ENCODE measurements around the gene FOXJ2.
"Not testable (repeated sequence)": the region's sequence is repeated elsewhere in the genome, so short reads cannot be mapped to it uniquely, and the experiment has no call there.

FOXJ2 gene

GRCh38 chr12:8001496-8001895 is 31.0 kb upstream of the FOXJ2 start:
- H3K36me3 ChIP-seq (ENCODE audit: insufficient read depth, low read length); H3K79me2 ChIP-seq (ENCODE audit: control insufficient read depth, insufficient read depth, low read length, unreplicated experiment); H3K4me3 ChIP-seq (ENCODE audit: low read depth, low read length); H3K27ac ChIP-seq (ENCODE audit: low read depth, low read length); H2AFZ ChIP-seq (ENCODE audit: low read length, unreplicated experiment); H3K4me1 ChIP-seq (ENCODE audit: control insufficient read depth, insufficient read depth, low read length, unreplicated experiment); H3K27me3 ChIP-seq (ENCODE audit: insufficient read depth, low read length): not testable (repeated sequence)

- H3K27me3 ChIP-seq (ENCODE audit: insufficient read depth, low read length), result peaks cover 15% of the 10 kb centered on the region
- not testable (repeated sequence) for H3K4me3 ChIP-seq (ENCODE audit: low read depth, low read length); H3K4me1 ChIP-seq (ENCODE audit: control insufficient read depth, insufficient read depth, low read length, unreplicated experiment); H3K27ac ChIP-seq (ENCODE audit: low read depth, low read length); H3K79me2 ChIP-seq (ENCODE audit: control insufficient read depth, insufficient read depth, low read length, unreplicated experiment); H3K36me3 ChIP-seq (ENCODE audit: insufficient read depth, low read length); H2AFZ ChIP-seq (ENCODE audit: low read length, unreplicated experiment)
Observed at GRCh38 chr12:8004897-8005296, 27.6 kb upstream of the FOXJ2 start.

GRCh38 chr12:8011331-8011730 is 21.2 kb upstream of the FOXJ2 start:
- Histone ChIP-seq H3K27ac (ENCODE audit: low read depth, low read length) (no peak overlapping the region), H2AFZ (ENCODE audit: low read length, unreplicated experiment) (no peak overlapping the region), H3K27me3 (ENCODE audit: insufficient read depth, low read length) (peaks cover 31% of the 10 kb centered on the region), H3K4me1 (ENCODE audit: control insufficient read depth, insufficient read depth, low read length, unreplicated experiment) (no peaks in the 10 kb centered on the region), H3K4me3 (ENCODE audit: low read depth, low read length) (no peak overlapping the region), H3K36me3 (ENCODE audit: insufficient read depth, low read length) (no peaks in the 10 kb centered on the region), H3K79me2 (ENCODE audit: control insufficient read depth, insufficient read depth, low read length, unreplicated experiment) (no peaks in the 10 kb centered on the region)

- no peaks in the 10 kb centered on the region for H3K36me3 ChIP-seq (ENCODE audit: insufficient read depth, low read length)
- H3K79me2 ChIP-seq (ENCODE audit: control insufficient read depth, insufficient read depth, low read length, unreplicated experiment), result no peaks in the 10 kb centered on the region
- no peak overlapping the region for H2AFZ ChIP-seq (ENCODE audit: low read length, unreplicated experiment)
- H3K4me1 ChIP-seq (ENCODE audit: control insufficient read depth, insufficient read depth, low read length, unreplicated experiment), result no peaks in the 10 kb centered on the region
- H3K27me3 ChIP-seq (ENCODE audit: insufficient read depth, low read length), result peaks cover 43% of the 10 kb centered on the region
- H3K27ac ChIP-seq (ENCODE audit: low read depth, low read length), result no peak overlapping the region
- H3K4me3 ChIP-seq (ENCODE audit: low read depth, low read length), result no peak overlapping the region
Observed at GRCh38 chr12:8012651-8013309, 19.7 kb upstream of the FOXJ2 start.

- Histone ChIP-seq H3K36me3 (ENCODE audit: insufficient read depth, low read length) (no peaks in the 10 kb centered on the region), H2AFZ (ENCODE audit: low read length, unreplicated experiment) (no peak overlapping the region), H3K27me3 (ENCODE audit: insufficient read depth, low read length) (peaks cover 48% of the 10 kb centered on the region), H3K27ac (ENCODE audit: low read depth, low read length) (no peak overlapping the region), H3K4me3 (ENCODE audit: low read depth, low read length) (peak overlapping the region; percentile 31; the same call in 1 of the 2 replicates), H3K4me1 (ENCODE audit: control insufficient read depth, insufficient read depth, low read length, unreplicated experiment) (no peaks in the 10 kb centered on the region), H3K79me2 (ENCODE audit: control insufficient read depth, insufficient read depth, low read length, unreplicated experiment) (no peaks in the 10 kb centered on the region)
Observed at GRCh38 chr12:8014836-8015235, 17.7 kb upstream of the FOXJ2 start.

- H3K27ac ChIP-seq (ENCODE audit: low read depth, low read length); H2AFZ ChIP-seq (ENCODE audit: low read length, unreplicated experiment); H3K79me2 ChIP-seq (ENCODE audit: control insufficient read depth, insufficient read depth, low read length, unreplicated experiment); H3K36me3 ChIP-seq (ENCODE audit: insufficient read depth, low read length); H3K4me1 ChIP-seq (ENCODE audit: control insufficient read depth, insufficient read depth, low read length, unreplicated experiment): not testable (repeated sequence)
- peaks cover 50% of the 10 kb centered on the region for H3K27me3 ChIP-seq (ENCODE audit: insufficient read depth, low read length)
- H3K4me3 ChIP-seq (ENCODE audit: low read depth, low read length), result peak overlapping the region; percentile 71
Observed at GRCh38 chr12:8018213-8018612, 14.3 kb upstream of the FOXJ2 start.

GRCh38 chr12:8018666-8019581 is 13.6 kb upstream of the FOXJ2 start:
- peak overlapping the region; percentile 71 for H3K4me3 ChIP-seq (ENCODE audit: low read depth, low read length)
- no peaks in the 10 kb centered on the region for H3K4me1 ChIP-seq (ENCODE audit: control insufficient read depth, insufficient read depth, low read length, unreplicated experiment)
- H3K27me3 ChIP-seq (ENCODE audit: insufficient read depth, low read length), result peaks cover 50% of the 10 kb centered on the region
- no peaks in the 10 kb centered on the region for H3K36me3 ChIP-seq (ENCODE audit: insufficient read depth, low read length)
- H3K27ac ChIP-seq (ENCODE audit: low read depth, low read length), result no peak overlapping the region
- H2AFZ ChIP-seq (ENCODE audit: low read length, unreplicated experiment), result no peak overlapping the region
- H3K79me2 ChIP-seq (ENCODE audit: control insufficient read depth, insufficient read depth, low read length, unreplicated experiment), result no peaks in the 10 kb centered on the region

- H2AFZ ChIP-seq (ENCODE audit: low read length, unreplicated experiment), result peak overlapping the region; percentile 54
- no peaks in the 10 kb centered on the region for H3K36me3 ChIP-seq (ENCODE audit: insufficient read depth, low read length)
- no peaks in the 10 kb centered on the region for H3K79me2 ChIP-seq (ENCODE audit: control insufficient read depth, insufficient read depth, low read length, unreplicated experiment)
Observed at GRCh38 chr12:8026291-8026900, 6.1 kb upstream of the FOXJ2 start.

GRCh38 chr12:8027856-8028255 is 4.7 kb upstream of the FOXJ2 start:
- no peaks in the 10 kb centered on the region for H3K36me3 ChIP-seq (ENCODE audit: insufficient read depth, low read length)
- no peaks in the 10 kb centered on the region for H3K27me3 ChIP-seq (ENCODE audit: insufficient read depth, low read length)
- H3K4me1 ChIP-seq (ENCODE audit: control insufficient read depth, insufficient read depth, low read length, unreplicated experiment), result peaks cover 3% of the 10 kb centered on the region
- H3K79me2 ChIP-seq (ENCODE audit: control insufficient read depth, insufficient read depth, low read length, unreplicated experiment), result peaks cover 3% of the 10 kb centered on the region
- H3K27ac ChIP-seq (ENCODE audit: low read depth, low read length), result peak overlapping the region; percentile 95
- peak overlapping the region; percentile 84 for H2AFZ ChIP-seq (ENCODE audit: low read length, unreplicated experiment)
- H3K4me3 ChIP-seq (ENCODE audit: low read depth, low read length), result peak overlapping the region; percentile 79

More at GRCh38 chr12:8026291-8026900, 6.1 kb upstream of the FOXJ2 start:
- Histone ChIP-seq H3K4me1 (ENCODE audit: control insufficient read depth, insufficient read depth, low read length, unreplicated experiment) (peaks cover 3% of the 10 kb centered on the region), H3K4me3 (ENCODE audit: low read depth, low read length) (peak overlapping the region; percentile 79), H3K27ac (ENCODE audit: low read depth, low read length) (peak overlapping the region; percentile 95), H3K27me3 (ENCODE audit: insufficient read depth, low read length) (no peaks in the 10 kb centered on the region)

- no peak overlapping the region for H2AFZ ChIP-seq (ENCODE audit: low read length, unreplicated experiment)
- H3K27me3 ChIP-seq (ENCODE audit: insufficient read depth, low read length), result no peaks in the 10 kb centered on the region
- peaks cover 7% of the 10 kb centered on the region for H3K79me2 ChIP-seq (ENCODE audit: control insufficient read depth, insufficient read depth, low read length, unreplicated experiment)
- H3K27ac ChIP-seq (ENCODE audit: low read depth, low read length), result no peak overlapping the region
- H3K36me3 ChIP-seq (ENCODE audit: insufficient read depth, low read length), result no peaks in the 10 kb centered on the region
- peaks cover 3% of the 10 kb centered on the region for H3K4me1 ChIP-seq (ENCODE audit: control insufficient read depth, insufficient read depth, low read length, unreplicated experiment)
- H3K4me3 ChIP-seq (ENCODE audit: low read depth, low read length), result no peak overlapping the region
Observed at GRCh38 chr12:8028267-8028666, 4.2 kb upstream of the FOXJ2 start.
